ENCODE data around the gene RSPH1.
A peak's percentile ranks its signal among the peaks of the same experiment; 100 is the strongest.
"Not testable (repeated sequence)": the region's sequence is repeated elsewhere in the genome, so short reads cannot be mapped to it uniquely, and the experiment has no call there.

Gene RSPH1

DNA sequence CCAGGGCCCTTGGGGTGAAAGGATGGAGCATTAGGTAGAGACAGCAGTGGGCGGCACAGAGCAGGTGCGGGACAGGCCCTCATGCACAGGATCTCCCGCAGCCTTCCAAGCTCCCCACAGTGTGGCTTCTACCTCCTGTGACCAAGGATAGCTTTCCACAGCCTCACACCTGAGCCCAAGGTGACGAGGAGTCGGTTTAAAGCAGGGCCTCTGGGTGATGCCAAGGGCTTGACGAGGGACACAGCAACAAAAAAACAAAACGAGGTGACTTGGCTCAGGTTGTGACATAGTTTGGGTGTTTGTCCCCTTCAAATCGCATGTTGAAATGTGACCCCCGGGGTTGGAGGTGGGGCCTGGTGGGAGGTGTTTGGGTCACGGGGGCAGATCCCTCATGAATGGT is 15.3 kb downstream of the RSPH1 start:
- no peak for DNase-seq

DNA sequence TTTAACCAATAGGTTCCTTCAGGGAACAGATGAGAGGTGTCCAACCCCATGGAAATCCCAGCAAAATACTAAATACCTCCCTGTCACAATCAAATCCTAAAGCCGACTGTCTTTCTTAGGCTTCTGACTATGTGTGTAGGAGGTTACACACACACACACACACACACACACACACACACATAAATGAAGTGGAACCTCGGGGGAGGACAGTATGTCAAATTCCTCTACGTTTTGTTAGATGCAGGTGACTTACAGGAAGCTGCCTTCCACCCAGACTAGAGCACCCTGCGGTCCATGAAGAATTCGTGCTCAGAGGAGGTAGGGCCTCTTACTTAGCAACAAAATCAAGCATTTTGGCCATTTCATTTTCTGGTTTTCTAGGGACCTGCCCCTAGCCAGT is 16.4 kb downstream of the RSPH1 start:
- no peak for DNase-seq

DNA sequence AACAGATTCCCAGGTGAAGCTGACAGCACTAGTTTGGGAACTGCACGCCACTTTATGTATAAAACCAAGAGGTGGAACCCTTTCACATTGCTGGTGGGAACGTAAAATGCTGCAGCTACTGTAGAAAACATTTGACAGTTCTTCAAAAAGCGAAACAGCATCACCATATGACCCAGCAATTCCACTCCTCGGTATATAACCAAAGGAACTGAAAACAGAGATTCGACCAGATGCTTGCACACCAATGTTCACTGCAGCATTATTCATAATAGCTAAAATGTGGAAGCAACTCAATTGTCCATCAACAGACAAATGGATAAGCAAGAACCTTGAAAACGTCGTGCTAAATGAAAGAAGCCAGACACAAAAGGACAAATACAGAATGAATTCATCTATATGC is 17.5 kb downstream of the RSPH1 start:
- no peak for DNase-seq

DNA sequence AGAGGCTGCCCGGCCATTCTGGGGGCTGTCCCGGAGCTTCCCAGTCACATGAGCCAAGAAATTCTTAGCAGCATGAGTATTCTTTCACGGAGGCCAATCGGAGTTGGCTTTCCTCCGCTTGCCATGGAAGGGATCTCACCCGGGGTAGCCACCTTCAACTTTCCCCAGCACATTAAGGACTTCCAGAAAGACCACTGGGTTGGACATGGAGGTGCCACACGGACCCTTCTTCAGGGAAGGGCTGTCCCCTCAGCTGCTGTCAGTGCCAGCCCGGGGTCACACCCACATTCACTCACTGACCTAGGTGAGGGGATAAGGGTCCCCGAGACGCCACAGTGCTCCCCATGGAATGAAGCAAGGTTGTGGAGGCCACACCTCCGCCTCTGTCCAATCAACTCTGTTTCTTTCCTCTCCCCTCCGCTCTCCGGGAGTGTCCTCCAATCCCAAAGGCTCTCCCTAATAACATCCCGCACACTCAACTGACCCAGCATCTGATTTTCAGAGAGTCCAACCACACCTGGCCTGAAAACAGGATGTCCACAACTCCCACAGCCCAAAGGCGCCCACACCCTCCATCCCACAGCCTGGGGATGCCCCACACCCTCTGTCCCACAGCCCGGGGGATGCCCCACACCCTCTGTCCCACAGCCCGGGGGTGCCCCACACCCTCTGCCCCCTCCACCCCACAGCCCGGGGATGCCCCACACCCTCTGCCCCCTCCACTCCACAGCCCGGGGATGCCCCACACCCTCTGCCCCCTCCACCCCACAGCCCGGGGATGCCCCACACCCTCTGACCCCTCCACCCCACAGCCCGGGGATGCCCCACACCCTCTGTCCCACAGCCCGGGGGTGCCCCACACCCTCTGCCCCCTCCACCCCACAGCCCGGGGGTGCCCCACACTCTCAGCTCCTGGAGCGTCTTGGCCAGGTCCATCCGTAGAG is 19.4 kb downstream of the RSPH1 start:
- no peak for DNase-seq

DNA sequence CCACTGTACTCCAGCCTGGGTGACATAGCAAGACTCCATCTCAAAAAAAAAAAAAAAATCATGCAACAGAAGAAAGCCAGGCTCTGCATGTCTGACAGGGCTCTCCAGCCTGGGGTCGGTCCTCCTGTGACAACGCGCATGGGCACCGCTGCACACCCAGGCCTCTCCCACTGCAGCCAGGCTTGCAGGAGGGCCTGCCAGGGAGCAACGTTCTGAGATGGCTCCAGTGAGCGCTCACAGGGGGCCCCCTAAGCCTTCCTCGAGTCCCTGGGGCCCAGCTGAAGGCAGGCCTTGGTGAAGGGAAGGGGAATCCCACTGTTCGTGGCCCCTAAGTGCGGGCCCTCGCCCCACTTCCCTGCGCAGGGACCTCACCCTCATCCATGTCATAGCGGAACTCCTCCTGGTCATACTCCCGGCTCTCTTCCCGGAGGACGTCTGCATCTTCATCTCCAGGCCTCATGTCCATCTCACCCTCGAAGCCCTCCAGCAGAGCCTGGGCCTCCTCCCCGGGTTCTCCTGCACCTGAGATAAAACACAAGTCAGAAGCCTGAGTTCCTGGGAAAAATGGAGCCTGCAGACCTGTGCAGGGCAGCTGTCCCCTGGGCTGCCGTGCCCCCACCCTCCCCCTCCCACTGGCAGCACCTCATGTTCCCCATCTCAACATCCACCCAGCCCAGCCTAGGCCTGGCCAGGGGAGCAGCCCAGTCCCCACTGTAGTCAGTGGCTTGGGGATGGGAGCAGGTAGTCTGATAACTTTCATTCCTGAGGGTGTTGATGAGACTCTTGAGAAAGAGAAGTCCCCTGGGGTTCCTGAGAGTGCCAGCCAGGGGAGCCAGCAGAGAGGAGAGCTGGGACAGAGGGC is 20.3 kb downstream of the RSPH1 start:
- DNase-seq: no peak

DNA sequence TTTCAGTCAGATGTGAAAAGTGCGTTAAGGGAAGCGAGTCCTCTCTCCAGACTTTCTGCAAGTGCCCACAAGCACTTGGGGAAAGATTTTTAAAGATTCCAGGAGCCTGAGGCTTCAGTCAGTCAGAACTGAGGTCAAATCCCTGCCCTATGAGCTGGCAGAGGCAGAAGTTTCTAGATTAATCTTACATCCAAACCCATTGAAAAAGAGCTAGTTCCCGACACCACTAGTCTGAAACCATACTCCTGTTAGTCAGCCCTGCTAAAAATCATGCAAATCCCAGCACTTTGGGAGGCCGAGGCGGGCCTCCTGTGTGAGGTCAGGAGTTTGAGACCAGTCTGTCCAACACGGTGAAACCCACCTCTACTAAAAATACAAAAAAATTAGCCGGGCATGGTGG is 21.0 kb downstream of the RSPH1 start:
- no peak for DNase-seq

DNA sequence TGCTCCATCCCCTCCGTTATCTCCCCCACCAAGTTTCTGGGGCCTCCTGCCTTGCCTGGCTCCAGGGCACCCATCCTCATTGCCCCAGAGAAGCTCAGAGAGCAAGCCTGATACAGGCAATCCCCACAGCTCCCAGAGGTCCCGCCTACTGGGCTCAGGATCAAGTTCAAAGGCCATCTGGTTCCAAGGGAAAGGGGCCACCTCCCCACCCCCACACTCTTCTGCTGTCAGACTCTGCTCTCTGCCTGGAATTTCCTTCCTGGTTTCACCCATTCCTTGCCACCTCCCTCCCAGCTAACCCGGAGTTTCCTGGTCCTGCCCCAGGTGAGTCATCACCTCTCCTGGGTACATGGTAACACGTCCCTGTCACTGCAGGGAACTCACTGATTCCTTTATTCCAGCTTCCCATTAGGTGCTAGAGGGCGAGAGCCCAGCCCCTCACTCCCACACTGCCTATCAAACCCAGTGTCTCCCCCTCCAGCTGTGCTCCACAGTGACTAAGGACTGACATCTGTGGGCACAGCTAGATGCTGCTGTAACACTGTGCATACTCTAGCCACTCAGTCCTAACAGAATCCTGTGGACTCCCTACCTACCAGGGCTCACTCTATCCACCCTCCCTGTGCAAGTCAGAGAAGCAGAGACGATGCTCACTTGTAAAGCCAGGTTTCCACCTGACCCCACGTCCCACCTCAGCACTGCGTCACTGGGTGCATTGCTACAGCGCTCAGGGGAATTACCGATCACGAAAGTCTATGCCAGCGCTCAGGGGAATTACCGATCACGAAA is 21.8 kb downstream of the RSPH1 start:
- no peak for DNase-seq

DNA sequence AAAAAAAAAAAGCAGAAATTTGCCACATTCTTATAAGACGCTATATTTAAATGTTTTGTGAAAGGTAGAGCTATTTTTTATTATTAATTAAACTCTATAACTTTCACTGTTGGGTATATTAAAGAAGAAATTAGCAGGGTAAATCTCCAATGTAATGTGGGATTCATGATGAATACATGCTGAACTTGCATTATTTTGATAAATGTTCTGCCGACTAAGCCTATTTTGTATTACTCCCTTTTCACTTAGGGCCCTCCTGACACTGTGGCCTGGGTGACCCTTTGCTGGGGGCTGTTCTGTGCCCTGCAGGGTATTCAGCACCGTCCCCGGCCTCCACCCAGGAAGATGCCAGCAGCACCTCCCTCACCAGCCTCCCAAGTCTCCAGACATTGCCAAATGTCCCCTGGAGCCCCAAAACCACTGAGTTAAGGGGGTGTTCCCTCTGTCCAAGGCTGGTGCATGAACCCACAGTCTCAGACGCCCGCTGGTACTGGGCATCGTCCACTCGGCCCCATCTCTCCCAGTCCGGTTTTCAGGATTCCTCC is 22.5 kb downstream of the RSPH1 start:
- no peak for DNase-seq

DNA sequence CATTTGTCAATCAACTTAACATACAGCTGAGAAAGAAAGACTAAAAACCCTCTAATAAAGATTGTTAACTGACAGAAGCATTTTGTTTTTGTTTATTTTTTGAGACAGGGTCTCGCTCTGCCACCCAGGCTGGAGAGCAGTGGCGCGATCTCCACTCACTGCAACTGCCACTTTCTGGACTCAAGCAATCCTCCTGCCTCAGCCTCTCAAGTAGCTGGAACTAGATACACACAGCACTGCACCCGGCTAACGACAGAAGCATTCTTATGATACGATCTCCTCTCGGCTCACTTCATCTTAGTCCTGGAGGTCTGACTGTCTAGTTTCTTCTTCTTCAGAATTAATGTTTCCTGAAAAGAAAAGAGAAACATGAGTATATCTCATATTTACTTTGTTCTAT is 23.5 kb downstream of the RSPH1 start:
- DNase-seq: no peak

DNA sequence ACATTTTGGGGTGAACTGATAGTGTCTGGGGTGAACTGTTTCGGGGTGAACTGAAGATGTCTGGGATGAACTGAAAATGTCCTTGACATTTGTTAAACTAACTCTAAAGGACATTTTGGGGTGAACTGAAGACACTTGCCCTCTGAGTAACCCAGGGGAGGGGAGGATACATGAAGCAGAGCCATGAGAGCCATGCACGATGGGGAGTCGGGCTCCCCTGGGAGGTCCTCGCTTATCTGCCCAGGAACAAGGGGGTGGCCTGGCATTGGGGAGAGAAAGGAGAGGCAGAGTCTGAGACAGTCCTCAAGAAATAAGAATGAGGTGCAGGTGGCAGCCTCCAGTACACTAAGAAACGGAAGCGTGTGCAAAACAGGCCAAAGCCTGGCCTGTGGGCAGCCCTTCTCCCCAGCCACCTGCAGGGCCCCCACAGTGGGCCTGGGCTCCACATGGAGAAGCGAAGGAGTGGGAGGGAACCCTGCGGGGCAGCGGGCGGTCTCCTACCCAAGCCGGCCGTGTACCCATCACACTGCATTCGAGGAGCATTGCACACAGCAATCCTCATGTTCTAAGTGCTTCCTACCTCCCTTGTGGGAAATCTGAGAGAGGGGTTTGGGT is 24.2 kb downstream of the RSPH1 start:
- no peak for DNase-seq

DNA sequence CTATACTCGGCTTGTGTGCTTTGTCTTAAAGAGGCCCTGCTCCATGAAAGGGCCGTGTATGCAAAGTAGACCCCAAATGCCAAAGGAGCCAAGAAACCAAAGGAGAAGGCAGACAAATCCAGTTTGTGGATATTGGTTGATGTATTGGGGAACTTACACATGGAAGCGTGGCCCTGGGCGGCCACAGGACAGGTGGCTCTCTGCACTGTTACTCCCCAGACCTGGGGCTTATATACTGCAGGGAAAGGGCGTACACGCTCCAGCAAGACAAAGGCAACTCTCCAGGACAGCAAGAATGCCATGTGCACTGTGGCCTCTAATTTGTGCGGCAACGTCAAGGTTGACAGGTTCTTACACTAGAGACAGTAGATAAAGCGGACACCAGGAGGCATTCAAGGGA is 24.8 kb downstream of the RSPH1 start:
- DNase-seq: no peak

DNA sequence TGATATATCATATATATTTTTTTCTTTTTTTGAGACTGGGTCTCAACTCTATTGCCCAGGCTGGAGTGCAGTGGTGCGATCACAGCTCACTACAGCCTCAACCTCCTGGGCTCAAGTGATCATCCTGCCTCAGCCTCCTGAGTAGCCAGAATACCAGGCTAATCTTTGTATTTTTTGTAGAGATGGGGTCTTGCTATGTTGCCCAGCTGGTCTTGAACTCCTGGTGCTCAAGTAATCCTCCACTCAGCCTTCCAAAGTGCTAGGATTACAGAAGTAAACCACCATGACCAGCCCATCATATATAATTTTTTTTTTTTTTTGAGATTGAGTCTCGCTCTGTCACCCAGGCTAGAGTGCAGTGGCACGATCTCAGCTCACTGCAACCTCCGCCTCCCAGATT is 26.3 kb downstream of the RSPH1 start:
- not testable (repeated sequence) for DNase-seq

DNA sequence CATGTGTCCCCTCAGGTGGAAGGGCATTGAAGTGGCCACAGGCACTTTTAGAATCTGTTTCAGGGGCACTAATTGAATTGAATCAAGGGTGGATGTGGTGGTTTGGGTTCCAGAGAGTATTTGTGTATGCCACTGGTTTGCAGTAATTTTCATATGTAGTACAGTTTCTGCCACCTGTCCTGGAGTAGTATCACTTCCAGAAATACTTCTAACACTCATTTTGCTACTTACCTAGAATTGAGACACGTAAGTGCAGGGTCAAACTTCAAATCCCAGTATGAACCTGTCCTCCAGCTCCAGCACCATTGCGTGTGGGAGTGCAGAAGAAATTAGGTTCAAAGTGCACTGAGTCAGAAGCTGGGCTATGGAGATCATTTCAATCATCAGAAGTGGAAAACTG is 26.8 kb downstream of the RSPH1 start:
- no peak for DNase-seq

DNA sequence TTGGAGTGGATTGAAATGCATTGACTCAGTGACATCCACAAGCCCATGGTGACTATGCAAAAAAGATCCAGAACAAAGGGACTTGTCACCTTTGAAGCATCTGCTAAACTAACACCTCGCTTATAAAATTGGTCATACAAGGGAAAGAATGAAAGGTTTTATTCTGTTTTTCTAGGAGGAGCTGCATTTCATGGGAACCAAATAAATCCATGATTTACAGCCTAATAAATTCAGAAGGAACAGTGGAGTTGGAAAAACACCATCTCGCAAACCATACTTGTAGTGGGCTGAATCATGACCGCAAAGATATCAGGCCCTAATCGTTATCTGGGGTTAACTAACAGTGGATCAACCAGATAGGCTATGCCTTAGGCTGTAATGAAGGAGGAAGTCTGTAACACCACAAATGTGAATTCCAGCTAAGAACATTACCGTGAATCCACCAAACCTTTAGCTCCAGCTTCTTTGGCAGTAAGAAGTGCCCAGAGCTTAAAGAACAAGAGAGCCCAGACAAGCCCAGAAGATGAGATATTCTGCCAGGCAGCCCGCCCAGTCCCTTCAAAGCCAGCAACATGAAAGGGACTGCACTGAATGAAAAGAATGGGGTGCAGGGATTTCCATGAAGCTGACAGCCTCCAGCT is 27.4 kb downstream of the RSPH1 start:
- DNase-seq: no peak

DNA sequence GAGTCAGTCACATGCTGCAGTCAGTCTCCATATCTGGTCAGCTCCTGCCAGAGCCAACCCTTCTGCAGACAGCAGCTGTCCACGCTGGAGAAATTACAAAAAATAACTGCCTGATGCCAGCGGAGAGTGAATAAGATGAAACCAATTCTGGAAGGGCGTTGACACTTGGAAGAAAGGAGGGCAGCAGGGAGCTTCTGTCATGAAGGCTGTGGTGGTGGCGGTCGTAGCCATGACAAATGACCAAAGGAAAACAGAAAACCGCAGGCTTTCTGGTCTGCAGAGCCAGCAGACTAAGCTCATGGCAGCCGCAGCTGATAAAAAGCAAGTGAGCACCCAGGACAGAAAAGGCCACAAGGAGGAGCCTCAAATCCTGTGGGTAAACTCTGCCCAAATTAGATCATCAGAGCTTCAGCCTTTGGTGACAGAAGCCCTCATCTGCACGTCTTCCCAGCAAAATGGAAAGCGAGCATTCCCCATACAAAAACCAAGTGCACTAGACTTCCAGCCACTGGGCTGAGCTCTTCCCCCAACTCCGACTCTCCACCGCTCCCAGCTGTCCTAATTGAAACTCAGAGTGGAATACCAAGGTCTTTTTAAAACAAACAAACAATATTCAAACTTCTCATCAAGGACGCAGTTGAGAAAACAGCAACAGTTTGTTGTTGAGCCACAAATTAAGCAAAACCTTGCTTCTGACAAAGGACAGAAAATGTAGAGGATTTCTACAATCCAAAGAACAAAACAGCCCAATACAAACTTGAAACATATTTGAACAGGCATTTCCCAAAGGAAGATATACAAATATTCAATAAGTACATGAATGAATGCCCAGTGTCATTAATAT is 28.7 kb downstream of the RSPH1 start:
- no peak for DNase-seq

DNA sequence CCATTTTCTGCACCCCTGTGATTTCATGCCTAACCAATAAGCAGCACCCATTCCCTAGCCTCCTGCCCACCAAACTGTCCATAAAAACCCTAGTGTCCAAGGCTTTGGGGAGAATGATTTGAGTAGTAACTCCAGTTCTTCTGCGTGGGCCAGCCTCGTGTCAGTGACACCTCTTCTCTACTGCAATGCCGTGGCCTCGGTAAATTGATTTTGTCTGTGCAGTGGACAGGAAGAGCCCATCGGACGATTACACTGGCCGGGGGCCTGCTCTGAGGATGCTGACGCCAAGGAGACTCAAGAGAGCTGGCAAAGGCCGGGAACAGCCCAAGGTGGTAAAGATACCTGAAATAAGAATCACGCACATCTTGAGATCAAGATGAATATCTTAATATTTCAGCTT is 29.3 kb downstream of the RSPH1 start:
- no peak for DNase-seq

DNA sequence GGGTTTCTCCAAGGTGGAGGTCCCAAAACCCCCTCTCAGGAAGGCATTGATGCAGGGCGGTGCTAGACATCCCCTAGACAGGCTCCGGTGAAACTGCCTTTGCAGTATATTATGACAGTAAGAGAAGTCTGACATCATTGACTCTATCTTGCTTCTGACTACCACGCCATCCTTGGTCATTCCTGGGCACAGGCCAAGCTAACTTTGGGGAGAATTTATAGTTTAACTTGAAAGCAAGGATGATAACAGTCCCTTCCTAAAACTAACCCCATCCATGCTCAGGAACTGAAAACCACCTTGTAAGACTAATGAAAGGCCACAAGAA is 30.3 kb downstream of the RSPH1 start:
- DNase-seq: no peak

DNA sequence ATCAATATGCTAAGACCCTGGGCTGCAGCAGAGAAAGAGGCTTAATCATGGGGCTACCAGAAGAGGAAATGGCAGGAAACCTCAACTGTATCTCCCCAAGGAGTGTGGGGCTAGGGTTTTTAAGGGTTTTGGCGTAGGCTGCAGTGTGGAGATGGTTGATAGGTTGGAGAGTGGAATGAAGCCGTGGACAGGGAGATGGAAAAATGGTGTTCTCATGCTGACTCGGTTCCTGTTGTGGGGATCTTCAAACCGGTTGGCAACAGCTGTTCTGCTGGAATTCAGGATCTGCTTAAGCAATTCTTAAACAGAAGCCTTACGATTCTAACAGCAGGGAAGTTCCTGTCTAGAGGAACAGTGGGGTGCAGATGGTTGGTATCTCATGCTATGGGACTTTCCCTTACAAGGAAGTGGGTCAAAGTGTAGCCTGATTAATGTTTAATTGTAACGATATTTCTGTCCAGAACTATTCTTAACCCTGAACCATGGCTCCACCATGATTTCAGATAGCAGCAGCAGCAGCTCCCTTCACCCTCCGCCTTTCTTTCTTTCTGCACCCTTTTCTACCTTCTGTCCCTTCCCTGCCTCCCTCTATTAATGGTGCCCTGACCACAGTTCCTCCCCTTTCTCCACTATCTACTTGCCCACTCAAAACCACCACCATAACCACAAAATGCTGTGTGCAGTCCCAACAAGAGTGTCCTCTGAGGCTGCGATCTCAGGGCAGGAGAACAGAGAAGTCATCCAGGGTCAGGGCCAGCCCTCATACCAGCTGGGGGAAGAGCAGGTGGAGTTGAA is 30.8 kb downstream of the RSPH1 start:
- no peak for DNase-seq

DNA sequence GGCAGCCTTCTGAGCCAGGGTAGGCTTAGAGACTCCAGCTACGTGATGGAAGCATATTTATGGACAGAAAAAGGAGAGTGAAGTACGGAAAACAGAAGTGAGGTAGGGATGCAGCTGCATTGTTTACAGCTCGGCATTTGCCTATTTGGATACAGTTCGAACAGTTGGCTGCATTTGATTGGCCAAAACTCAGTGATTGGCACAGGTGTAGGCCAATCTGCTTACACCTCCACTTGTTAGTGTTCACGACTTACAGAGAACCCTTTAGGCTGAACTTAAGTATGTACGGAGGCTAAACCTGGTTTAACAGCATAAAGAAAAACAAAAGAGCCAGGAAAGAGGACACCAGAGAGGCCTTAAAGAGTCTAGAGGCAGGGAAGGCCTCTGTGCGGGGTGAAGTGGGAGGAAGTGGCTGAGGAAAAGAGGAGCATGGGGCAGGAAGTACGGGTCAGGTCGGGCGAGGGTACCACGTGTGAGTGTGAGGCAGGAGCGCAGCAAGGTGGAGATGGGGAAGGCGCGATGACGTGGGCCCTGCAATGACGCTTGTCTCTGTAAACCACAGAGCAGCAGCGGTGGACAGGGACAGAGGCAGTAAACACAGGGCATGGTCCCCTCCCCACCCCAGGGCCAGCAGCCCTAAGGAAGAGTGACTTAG is 32.0 kb downstream of the RSPH1 start:
- peak; percentile 75 for DNase-seq
